Stimulated activated CD4-positive, alpha-beta T cell treated with anti-CD3 and anti-CD28 coated beads, Interleukin-15, amount 100 ng/mL, for 24 hours (primary cell): ENCODE data around the gene C3orf18.
"Not testable (repeated sequence)": the region's sequence is repeated elsewhere in the genome, so short reads cannot be mapped to it uniquely, and the experiment has no call there.

Source experiments
- DNase-seq: peaks from one replicate; pipeline ENCODE4 v3.0.0-alpha.2; 2020

Gene C3orf18

DNA sequence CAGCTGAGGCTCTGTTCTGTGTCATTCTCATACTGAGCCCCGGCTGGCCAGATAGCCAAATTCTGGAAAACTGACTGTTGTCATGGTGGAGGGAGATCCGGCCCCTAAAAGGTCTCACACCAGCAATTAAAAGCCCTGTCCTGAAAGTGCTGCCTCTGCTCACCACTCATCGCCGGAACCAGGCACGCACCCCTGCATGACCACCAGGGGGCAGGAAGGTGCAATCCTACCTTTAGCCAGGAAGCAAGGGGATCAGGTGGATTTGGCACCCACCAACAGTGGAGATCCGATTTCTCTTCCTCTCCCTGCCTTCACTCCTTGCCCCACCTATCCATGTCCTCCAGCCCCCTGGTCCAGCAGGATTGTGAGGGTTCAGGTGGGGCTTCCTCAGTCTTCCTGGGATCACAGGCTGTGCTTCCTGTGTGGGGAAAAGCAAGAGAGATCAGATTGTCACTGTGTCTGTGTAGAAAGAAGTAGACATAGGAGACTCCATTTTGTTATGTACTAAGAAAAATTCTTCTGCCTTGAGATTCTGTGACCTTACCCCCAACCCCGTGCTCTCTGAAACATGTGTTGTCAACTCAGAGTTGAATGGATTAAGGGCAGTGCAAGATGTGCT, 48.0 kb downstream of the C3orf18 start:
- peak; percentile 86 for DNase-seq

DNA sequence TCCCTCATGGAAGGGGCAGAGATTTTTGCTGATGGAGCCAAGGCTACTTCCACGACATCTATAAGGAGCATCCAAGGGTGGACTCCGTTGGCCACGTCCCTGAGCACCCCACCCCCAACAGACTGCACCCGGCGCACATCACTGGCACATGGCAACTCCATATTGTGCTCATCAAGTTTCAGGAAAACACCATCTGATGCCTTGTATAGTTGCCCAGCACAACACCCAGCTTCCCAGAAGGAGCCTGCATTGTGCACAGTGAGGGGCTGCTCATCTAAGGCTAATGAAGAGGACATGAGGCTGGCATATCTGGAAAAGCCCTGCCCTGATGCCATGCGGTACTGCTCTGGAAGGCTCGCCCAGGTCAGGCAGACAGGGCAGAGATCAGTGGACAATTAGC, 49.1 kb downstream of the C3orf18 start:
- DNase-seq: no peak

DNA sequence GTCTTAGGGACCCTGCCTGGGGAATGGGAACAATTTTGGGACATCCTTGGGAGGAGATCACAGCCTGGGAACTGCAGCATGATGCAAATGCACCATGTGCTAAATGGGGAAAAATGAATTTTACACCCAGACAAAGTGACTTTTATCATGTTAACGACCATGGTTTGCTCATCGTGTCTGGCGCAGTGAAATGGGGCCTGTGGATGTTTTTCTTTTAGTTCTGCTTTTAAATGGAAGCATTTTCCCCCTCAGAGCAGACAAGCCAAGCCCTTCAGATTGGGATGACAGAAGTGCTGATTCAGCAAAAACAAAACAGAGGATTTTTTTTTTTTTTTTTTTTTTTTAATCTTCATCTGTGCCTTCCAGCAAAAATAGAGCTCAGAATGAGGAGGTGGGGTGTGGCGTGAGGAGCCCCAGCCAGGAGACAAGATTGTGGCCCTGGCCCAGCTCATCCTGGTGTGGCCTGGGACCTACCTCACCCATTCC, 49.8 kb downstream of the C3orf18 start:
- DNase-seq: no peak

DNA sequence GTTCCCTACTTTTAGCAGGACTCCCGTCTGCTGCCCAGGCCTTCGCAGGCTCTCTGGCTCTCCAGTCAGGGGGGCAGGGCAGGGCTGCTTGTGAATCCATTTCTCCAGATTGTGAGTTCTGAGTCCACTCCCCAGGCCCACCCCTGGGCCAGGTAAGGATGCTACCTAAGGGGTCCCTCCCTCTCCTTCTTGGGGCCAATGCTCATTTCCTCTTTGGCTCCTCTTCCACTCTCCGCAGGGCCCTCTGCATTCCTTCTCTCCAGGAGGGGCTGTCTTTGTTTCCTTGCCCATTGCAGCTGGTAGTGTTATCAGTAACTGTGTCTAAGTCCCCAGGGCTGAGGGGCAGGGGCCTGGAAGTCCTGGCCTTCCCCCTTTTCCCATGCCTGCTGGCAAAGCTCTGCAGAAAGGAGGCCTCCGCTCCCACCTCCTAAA, 51.1 kb downstream of the C3orf18 start:
- DNase-seq: no peak

- DNase-seq: no peak
Measured at GRCh38 chr3:50515565-50516439, 51.7 kb downstream of the C3orf18 start.

DNA sequence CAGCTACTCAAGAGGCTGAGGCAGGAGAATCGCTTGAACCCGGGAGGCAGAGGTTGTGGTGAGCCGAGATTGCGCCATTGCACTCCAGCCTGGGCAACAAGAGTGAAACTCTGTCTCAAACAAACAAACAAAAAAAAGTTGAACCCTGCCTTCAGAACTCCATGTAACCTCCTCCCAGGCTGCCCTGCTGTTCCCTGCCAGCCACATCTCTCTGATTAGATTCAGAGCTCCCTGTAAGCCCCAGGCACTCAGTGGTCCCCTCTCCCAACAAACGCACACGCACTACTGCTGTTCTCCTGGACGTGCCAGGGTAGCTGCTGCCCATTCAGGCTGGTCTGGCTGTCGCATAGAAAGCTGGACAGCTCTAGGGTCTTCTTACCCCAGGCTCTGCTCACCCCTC, 54.6 kb downstream of the C3orf18 start:
- DNase-seq: not testable (repeated sequence)

DNA sequence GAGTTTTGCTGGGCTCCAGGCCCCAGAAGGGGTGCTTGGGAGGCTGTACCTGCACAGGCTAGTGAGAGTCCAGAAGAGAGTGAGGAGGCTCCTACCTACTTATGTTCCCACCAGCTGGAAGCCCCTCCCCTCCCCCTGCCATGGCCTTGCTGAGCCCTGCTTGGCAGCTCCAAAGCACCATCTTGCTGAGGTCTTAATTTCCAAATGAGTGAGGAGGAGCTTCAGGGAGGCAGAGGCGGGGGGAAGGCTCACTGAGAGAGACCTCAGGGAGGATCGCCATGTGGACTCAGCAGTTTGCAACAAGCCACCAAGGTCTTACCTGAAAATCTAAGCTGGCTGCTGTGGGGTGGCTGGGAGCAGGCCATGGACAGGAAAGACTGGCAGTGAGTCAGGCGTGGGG, 55.4 kb downstream of the C3orf18 start:
- DNase-seq: no peak

DNA sequence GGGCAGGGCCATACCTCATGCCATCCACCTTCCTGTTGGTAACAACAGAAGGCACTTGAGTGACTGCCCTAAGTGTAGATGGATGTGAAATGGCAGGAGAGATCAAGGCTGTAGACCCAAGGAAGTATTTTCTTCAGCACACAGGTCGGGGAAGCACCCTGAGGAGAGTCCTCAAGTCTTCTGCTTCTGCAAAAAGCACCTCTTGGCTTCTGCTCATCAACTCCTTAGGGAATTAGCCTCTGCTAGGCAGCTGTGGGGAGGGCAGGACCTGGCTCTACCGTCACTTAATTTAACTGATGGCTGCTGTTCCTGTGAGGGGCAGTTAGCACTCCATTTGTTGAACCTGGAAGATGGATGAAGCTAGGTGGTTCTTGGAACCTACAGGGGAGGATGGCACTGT, 57.2 kb downstream of the C3orf18 start:
- no peak for DNase-seq

DNA sequence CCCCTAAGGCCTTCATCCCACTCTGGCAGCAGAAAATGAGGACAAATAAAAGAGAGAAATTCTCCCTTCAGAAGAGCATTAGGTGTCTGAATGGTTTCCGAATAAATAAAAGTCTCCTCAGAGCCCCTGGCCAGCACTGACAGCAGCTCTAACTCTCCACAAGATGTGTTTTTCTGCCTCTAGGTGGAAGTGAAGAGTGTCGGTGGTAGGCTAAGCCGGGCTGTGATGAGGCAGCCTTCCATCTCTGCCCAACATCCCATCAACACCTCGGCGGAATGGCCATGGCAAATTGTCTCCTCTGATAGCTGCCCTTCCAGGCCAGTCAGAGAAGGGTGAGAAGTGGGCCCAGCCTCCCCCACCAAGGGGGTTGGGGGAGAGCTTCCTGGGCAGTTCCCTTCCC, 57.8 kb downstream of the C3orf18 start:
- DNase-seq: no peak

- DNase-seq: no peak
Measured at GRCh38 chr3:50508821-50509220, 58.7 kb downstream of the C3orf18 start.
